ENCODE measurements around the gene COMTD1. TPM values are rescaled to one million over a fixed set of nuclear protein-coding genes. Genes with fewer than 3 reads are reported as not detected.
"Not testable (repeated sequence)": the region's sequence is repeated elsewhere in the genome, so short reads cannot be mapped to it uniquely, and the experiment has no call there.

The COMTD1 gene
- total and polyA plus RNA-seq, 7 experiments from 2014 or later, result 8.8 to 29.2 (median 14.8) TPM

DNA sequence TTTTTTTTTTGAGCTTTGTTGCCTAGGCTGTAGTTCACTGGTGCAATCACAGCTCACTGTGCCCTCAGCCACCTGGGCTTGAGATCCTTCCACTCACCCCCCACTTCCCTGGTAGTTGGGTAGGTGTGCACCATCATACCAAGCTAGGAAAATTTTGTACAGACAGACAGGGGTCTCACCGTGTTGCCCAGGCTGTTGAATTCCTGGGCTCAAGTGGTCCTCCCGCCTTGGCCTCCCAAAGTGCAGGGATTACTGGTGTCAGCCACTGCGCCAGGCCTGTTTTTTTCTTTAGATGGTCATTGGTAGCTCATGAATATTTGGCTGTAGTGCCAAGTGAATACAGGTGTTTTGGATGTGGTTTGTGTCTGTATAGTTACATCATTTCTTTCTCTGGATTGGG, 7.5 kb downstream of the COMTD1 start:
- H3K4me3 ChIP-seq (ENCODE audit: low read length), result no peak overlapping the region
- H3K9me3 Mint-ChIP-seq, result no peaks in the 10 kb centered on the region
- no peak for DNase-seq
- no peak overlapping the region for H3K4me3 Mint-ChIP-seq
- H3K36me3 Mint-ChIP-seq, result peaks cover 9 to 31% (median 22%) of the 10 kb centered on the region in 5 donors
- H3K4me1 ChIP-seq (ENCODE audit: control insufficient read depth in 2 of 2, insufficient read depth in 2 of 2, low read length in 2 of 2), result peaks cover under 1 to 9% of the 10 kb centered on the region in 2 donors
- peaks cover 12 to 71% (median 26%) of the 10 kb centered on the region in 3 experiments for H3K36me3 ChIP-seq (ENCODE audit: control insufficient read depth in 2 of 3, insufficient read depth in 3 of 3, low read length in 3 of 3)
- ChIA-PET CTCF (interaction anchor here (0.7 to 3.8 kb wide), 4 partner anchors 13 to 41 kb away, joined by 3 to 18 read pairs (median 4); partner anchors contain the start of gene VDAC2), POLR2A (interaction anchor here (6.5 kb wide), 1 partner anchor 17 kb away, joined by 49 read pairs; the partner anchor contains the start of gene VDAC2)
- H3K27ac ChIP-seq (ENCODE audit: low read depth, low read length), result peak overlapping the region; percentile 52
- intact Hi-C loops (cut with micrococcal nuclease), result no loop called here
- H3K27me3 ChIP-seq (ENCODE audit: control insufficient read depth in 2 of 2, insufficient read depth in 2 of 2, low read length in 2 of 2), result no peaks in the 10 kb centered on the region
- H3K27ac Mint-ChIP-seq, result peak overlapping the region in 7 of 9 donors; percentile 16 to 94 (median 85)
- peaks cover 24 to 62% (median 55%) of the 10 kb centered on the region in 7 donors for H3K4me1 Mint-ChIP-seq
- no peak for ATAC-seq
- no peaks in the 10 kb centered on the region for H3K9me3 ChIP-seq (ENCODE audit: control insufficient read depth in 2 of 3, low read length in 3 of 3)
- no peaks in the 10 kb centered on the region for H3K27me3 Mint-ChIP-seq

DNA sequence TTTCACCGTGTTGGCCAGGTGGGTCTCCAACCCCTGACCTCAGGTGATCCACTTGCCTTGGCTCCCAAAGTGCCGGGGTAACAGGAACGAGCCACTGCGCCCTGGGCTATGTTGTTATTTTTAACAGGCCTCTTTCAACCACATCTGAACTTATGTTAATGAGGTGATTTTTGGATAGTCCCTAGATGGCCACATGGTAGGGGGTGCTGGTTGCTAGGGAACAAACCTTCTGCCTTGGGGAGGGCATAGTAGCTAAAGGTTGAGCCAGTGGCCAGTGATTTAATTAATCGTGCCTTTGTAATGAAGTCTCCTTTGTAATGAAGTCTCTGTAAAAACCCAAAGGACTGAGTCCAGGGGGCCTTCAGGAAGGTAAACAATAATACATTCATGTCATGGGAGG, 9.1 kb downstream of the COMTD1 start:
- no peak overlapping the region for H3K4me3 Mint-ChIP-seq
- Histone ChIP-seq H3K4me1 (ENCODE audit: control insufficient read depth in 2 of 2, insufficient read depth in 2 of 2, low read length in 2 of 2) (peaks cover 0 to 9% of the 10 kb centered on the region in 2 donors), H3K27me3 (ENCODE audit: control insufficient read depth in 2 of 2, insufficient read depth in 2 of 2, low read length in 2 of 2) (no peaks in the 10 kb centered on the region), H3K9me3 (ENCODE audit: control insufficient read depth in 2 of 3, low read length in 3 of 3) (no peaks in the 10 kb centered on the region), H3K27ac (ENCODE audit: low read depth, low read length) (peak overlapping the region; percentile 48), H3K36me3 (ENCODE audit: control insufficient read depth in 2 of 3, insufficient read depth in 3 of 3, low read length in 3 of 3) (peaks cover 21 to 78% (median 32%) of the 10 kb centered on the region in 3 experiments), H3K4me3 (ENCODE audit: low read length) (no peak overlapping the region)
- ChIA-PET POLR2A (interaction anchor here (6.5 kb wide), 1 partner anchor 15 kb away, joined by 49 read pairs; the partner anchor contains the start of gene VDAC2), CTCF (interaction anchor here (0.7 to 3.8 kb wide), 4 partner anchors 9 to 982 kb away, joined by 3 to 18 read pairs (median 4); partner anchors contain the start of gene COMTD1)
- intact Hi-C loops (cut with micrococcal nuclease), result no loop called here
- peaks cover 27 to 65% (median 61%) of the 10 kb centered on the region in 7 donors for H3K4me1 Mint-ChIP-seq
- ATAC-seq (no peak), DNase-seq (no peak)
- H3K9me3 Mint-ChIP-seq, result no peaks in the 10 kb centered on the region
- no peaks in the 10 kb centered on the region for H3K27me3 Mint-ChIP-seq
- peak overlapping the region in 7 of 9 donors; percentile 36 to 83 (median 66) for H3K27ac Mint-ChIP-seq
- peaks cover 13 to 39% (median 23%) of the 10 kb centered on the region in 5 donors for H3K36me3 Mint-ChIP-seq

GRCh38 chr10:75226095-75226494, 9.7 kb downstream of the COMTD1 start:
- no peaks in the 10 kb centered on the region for H3K9me3 Mint-ChIP-seq
- Histone ChIP-seq H3K4me1 (ENCODE audit: control insufficient read depth in 2 of 2, insufficient read depth in 2 of 2, low read length in 2 of 2) (peaks cover 0 to 9% of the 10 kb centered on the region in 2 donors), H3K9me3 (ENCODE audit: control insufficient read depth in 2 of 3, low read length in 3 of 3) (no peaks in the 10 kb centered on the region), H3K27me3 (ENCODE audit: control insufficient read depth in 2 of 2, insufficient read depth in 2 of 2, low read length in 2 of 2) (no peaks in the 10 kb centered on the region), H3K36me3 (ENCODE audit: control insufficient read depth in 2 of 3, insufficient read depth in 3 of 3, low read length in 3 of 3) (peaks cover 21 to 78% (median 32%) of the 10 kb centered on the region in 3 experiments), H3K4me3 (ENCODE audit: low read length) (no peak overlapping the region), H3K27ac (ENCODE audit: low read depth, low read length) (peak overlapping the region; percentile 48)
- no peak overlapping the region for H3K4me3 Mint-ChIP-seq
- H3K4me1 Mint-ChIP-seq, result peaks cover 27 to 66% (median 63%) of the 10 kb centered on the region in 7 donors
- intact Hi-C loops (cut with micrococcal nuclease), result no loop called here
- DNase-seq (no peak), ATAC-seq (no peak)
- ChIA-PET CTCF (interaction anchor here (0.7 to 3.8 kb wide), 2 partner anchors 38 to 981 kb away, joined by 4 to 18 read pairs; no protein-coding TSS in a partner anchor), POLR2A (interaction anchor here (1.0 to 6.5 kb wide), 3 partner anchors 9 to 38 kb away, joined by 4 to 49 read pairs (median 8); partner anchors contain the start of gene VDAC2)
- H3K27ac Mint-ChIP-seq, result peak overlapping the region in 8 of 9 donors; percentile 21 to 86 (median 78)
- peaks cover 13 to 36% (median 21%) of the 10 kb centered on the region in 5 donors for H3K36me3 Mint-ChIP-seq
- H3K27me3 Mint-ChIP-seq, result no peaks in the 10 kb centered on the region

- Mint-ChIP-seq H3K4me3 (no peak overlapping the region), H3K36me3 (peaks cover 16 to 39% (median 24%) of the 10 kb centered on the region in 5 donors), H3K9me3 (no peaks in the 10 kb centered on the region), H3K27ac (peak overlapping the region in 8 of 9 donors; percentile 66 to 90 (median 77)), H3K27me3 (no peaks in the 10 kb centered on the region), H3K4me1 (peaks cover 20 to 65% (median 63%) of the 10 kb centered on the region in 7 donors)
- Histone ChIP-seq H3K27me3 (ENCODE audit: control insufficient read depth in 2 of 2, insufficient read depth in 2 of 2, low read length in 2 of 2) (no peaks in the 10 kb centered on the region), H3K9me3 (ENCODE audit: control insufficient read depth in 2 of 3, low read length in 3 of 3) (no peaks in the 10 kb centered on the region), H3K4me1 (ENCODE audit: control insufficient read depth in 2 of 2, insufficient read depth in 2 of 2, low read length in 2 of 2) (peaks cover 0 to 9% of the 10 kb centered on the region in 2 donors), H3K36me3 (ENCODE audit: control insufficient read depth in 2 of 3, insufficient read depth in 3 of 3, low read length in 3 of 3) (peaks cover 25 to 83% (median 39%) of the 10 kb centered on the region in 3 experiments), H3K4me3 (ENCODE audit: low read length) (no peak overlapping the region), H3K27ac (ENCODE audit: low read depth, low read length) (peak overlapping the region; percentile 49)
- CTCF ChIA-PET, result interaction anchor here (1.5 to 1.8 kb wide), 2 partner anchors 11 to 36 kb away, joined by 3 to 9 read pairs; no protein-coding TSS in a partner anchor
- DNase-seq (no peak), ATAC-seq (no peak)
- intact Hi-C loops (cut with micrococcal nuclease), result no loop called here
- POLR2A ChIA-PET, result interaction anchor here (1.4 to 6.5 kb wide), 2 partner anchors 11 to 12 kb away, joined by 4 to 49 read pairs; partner anchors contain the start of gene VDAC2
Observed at GRCh38 chr10:75223507-75223906, 12.2 kb downstream of the COMTD1 start.

- intact Hi-C loops (cut with micrococcal nuclease); H3K4me3 Mint-ChIP-seq; H3K27me3 ChIP-seq (ENCODE audit: control insufficient read depth in 2 of 2, insufficient read depth in 2 of 2, low read length in 2 of 2); H3K9me3 Mint-ChIP-seq; H3K4me3 ChIP-seq (ENCODE audit: low read length); H3K27ac ChIP-seq (ENCODE audit: low read depth, low read length); H3K27me3 Mint-ChIP-seq; ATAC-seq; DNase-seq; H3K9me3 ChIP-seq (ENCODE audit: control insufficient read depth in 2 of 3, low read length in 3 of 3): not testable (repeated sequence)
- CTCF ChIA-PET, result interaction anchor here (1.6 kb wide), 1 partner anchor 9 kb away, joined by 7 read pairs; no protein-coding TSS in a partner anchor
- Mint-ChIP-seq H3K27ac (peak overlapping the region in 5 of 9 donors; percentile 8 to 67 (median 62)), H3K36me3 (peaks cover 15 to 39% (median 27%) of the 10 kb centered on the region in 5 donors), H3K4me1 (peaks cover 20 to 64% (median 57%) of the 10 kb centered on the region in 7 donors)
- Histone ChIP-seq H3K4me1 (ENCODE audit: control insufficient read depth in 2 of 2, insufficient read depth in 2 of 2, low read length in 2 of 2) (peaks cover 0 to 17% of the 10 kb centered on the region in 2 donors), H3K36me3 (ENCODE audit: control insufficient read depth in 2 of 3, insufficient read depth in 3 of 3, low read length in 3 of 3) (peaks cover 40 to 88% (median 50%) of the 10 kb centered on the region in 3 experiments)
- POLR2A ChIA-PET, result interaction anchor here (1.9 kb wide), 1 partner anchor 11 kb away, joined by 5 read pairs; the partner anchor contains the start of gene VDAC2
Observed at GRCh38 chr10:75221492-75221891, 14.3 kb downstream of the COMTD1 start.

DNA sequence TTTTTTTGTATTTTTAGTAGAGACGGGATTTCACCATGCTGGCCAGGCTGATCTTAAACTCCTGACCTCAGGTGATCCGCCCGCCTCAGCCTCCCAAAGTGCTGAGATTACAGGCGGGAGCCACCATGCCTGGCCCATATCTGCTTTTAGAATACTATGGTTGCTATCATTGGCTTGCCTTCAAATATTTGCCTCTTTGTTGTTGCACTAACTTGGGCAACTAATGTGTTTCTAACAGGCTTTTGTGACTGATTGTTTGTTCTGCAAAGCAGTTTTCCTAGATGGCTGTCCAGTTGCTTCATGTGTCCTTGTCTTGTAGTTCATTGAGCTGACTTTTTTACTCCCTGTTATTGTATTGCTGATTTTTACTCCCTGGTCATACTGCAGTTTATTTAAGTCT, 15.5 kb downstream of the COMTD1 start:
- no peak overlapping the region for H3K4me3 ChIP-seq (ENCODE audit: low read length)
- Mint-ChIP-seq H3K27ac (peak overlapping the region in 6 of 9 donors; percentile 8 to 79 (median 66)), H3K36me3 (peaks cover 15 to 43% (median 33%) of the 10 kb centered on the region in 5 donors), H3K4me3 (no peak overlapping the region), H3K27me3 (no peaks in the 10 kb centered on the region), H3K9me3 (no peaks in the 10 kb centered on the region), H3K4me1 (peaks cover 26 to 60% (median 55%) of the 10 kb centered on the region in 7 donors)
- H3K27ac ChIP-seq (ENCODE audit: low read depth, low read length), result no peak overlapping the region
- H3K4me1 ChIP-seq (ENCODE audit: control insufficient read depth in 2 of 2, insufficient read depth in 2 of 2, low read length in 2 of 2), result peaks cover 0 to 25% of the 10 kb centered on the region in 2 donors
- DNase-seq (no peak), ATAC-seq (no peak)
- H3K9me3 ChIP-seq (ENCODE audit: control insufficient read depth in 2 of 3, low read length in 3 of 3), result no peaks in the 10 kb centered on the region
- ChIA-PET POLR2A (interaction anchor here (1.9 kb wide), 1 partner anchor 9 kb away, joined by 5 read pairs; the partner anchor contains the start of gene VDAC2), CTCF (interaction anchor here (1.0 kb wide), 1 partner anchor 15 kb away, joined by 3 read pairs; the partner anchor contains the start of gene COMTD1)
- H3K36me3 ChIP-seq (ENCODE audit: control insufficient read depth in 2 of 3, insufficient read depth in 3 of 3, low read length in 3 of 3), result peaks cover 47 to 85% (median 48%) of the 10 kb centered on the region in 3 experiments
- intact Hi-C loops (cut with micrococcal nuclease), result no loop called here
- no peaks in the 10 kb centered on the region for H3K27me3 ChIP-seq (ENCODE audit: control insufficient read depth in 2 of 2, insufficient read depth in 2 of 2, low read length in 2 of 2)
